ENCODE results near the gene FECH. TPM values are rescaled to one million over a fixed set of nuclear protein-coding genes. Genes with fewer than 3 reads are reported as not detected.

Gene FECH
- total and polyA plus RNA-seq, 9 of the 15 experiments (the other 6 are each of a cell fraction or from before 2014, with no cell fraction given) = 19.8 to 170 (median 56.8) TPM

GRCh38 chr18:57587098-57587661 is 678 bp upstream of the FECH start (continued):
- TF ChIP-seq TAF1 (IDR thresholded peaks at IDR 0.05; ENCODE audit: control insufficient read depth, extremely low read depth, insufficient read depth, low read length, severe bottlenecking) (no peak), BACH1 (tag; IDR thresholded peaks at IDR 0.05) (0 out of 2 replicates have a peak, but pooled peaks have one; percentile 44), ZKSCAN1 (IDR thresholded peaks at IDR 0.05; ENCODE audit: low read depth, low read length) (peak; percentile 91)

GRCh38 chr18:57585855-57586250 is 649 bp downstream of the FECH start:
- WGBS (ENCODE audit: insufficient coverage, low coverage, missing lambda C conversion rate) = 0% methylated on average over 7 of the region's 8 CpGs
- Histone ChIP-seq H4K20me1 (replicated peaks; ENCODE audit: control insufficient read depth, insufficient read depth, low read length) (0 out of 2 replicates have a peak, but pooled peaks cover 3% of the 10 kb centered on the region), H3K27me3 (ENCODE audit: control insufficient read depth in 2 of 2, insufficient read depth in 2 of 2, low read length in 2 of 2) (no peaks in the 10 kb centered on the region), H3K27ac (ENCODE audit: extremely low read depth, low read depth, low read length) (peak overlapping the region; percentile 81), H3K4me1 (replicated peaks in 1 of 2; ENCODE audit: control insufficient read depth in 2 of 2, insufficient read depth in 2 of 2, low read length in 2 of 2) (peaks cover 44 to 46% of the 10 kb centered on the region in 2 experiments; a peak in 4 of 5 replicates), H3K9me3 (replicated peaks; ENCODE audit: control insufficient read depth, insufficient read depth, low read depth, low read length) (no peaks in the 10 kb centered on the region), H3K4me2 (ENCODE audit: insufficient read depth, low read length) (peak overlapping the region; percentile 94), H3K79me2 (ENCODE audit: control insufficient read depth, insufficient read depth, low read length) (peaks cover 53% of the 10 kb centered on the region), H3K4me3 (peak overlapping the region; percentile 76), H2AFZ (ENCODE audit: low read depth, low read length) (peak overlapping the region; percentile 72; the same call in 1 of the 2 replicates), H3K9ac (ENCODE audit: insufficient read depth in 1 of 2, low read depth in 2 of 2, low read length in 2 of 2) (peak overlapping the region; percentile 84 to 88), H3K36me3 (ENCODE audit: control insufficient read depth, insufficient read depth, low read length) (peaks cover 22% of the 10 kb centered on the region), H3K9me1 (ENCODE audit: control insufficient read depth, insufficient read depth, low read length) (peaks cover 4% of the 10 kb centered on the region)
- no TSS peak for BruUV-seq (replicated peaks)
- FAIRE-seq = peak; percentile 35
- intact Hi-C loops (cut with micrococcal nuclease) (loop anchor here (2.0 kb wide), 1 partner anchor 35 kb away; the partner anchor contains the start of gene NARS1), in situ Hi-C loops (cut with MboI) (no loop called here)
- peak in 1 of 4 experiments; percentile 9 for DNase-seq (ENCODE audit: extremely low read depth in 1 of 4, low spot score in 3 of 4)
- peak; percentile 2; the same call in 1 of the 3 replicates for ATAC-seq
- POLR2A ChIA-PET = interaction anchor here (1.2 to 2.1 kb wide), 2 partner anchors 9 to 191 kb away, joined by 4 to 7 read pairs; no protein-coding TSS in a partner anchor
- CTCF ChIA-PET (ENCODE audit: low intra/inter-chr PET ratio) = no interaction called here
- TF ChIP-seq ZFPM2 (CRISPR knock-in tag; IDR thresholded peaks at IDR 0.05) (no peak), ZNF830 (CRISPR knock-in tag; IDR thresholded peaks at IDR 0.05) (no peak), ZNF384 (IDR thresholded peaks at IDR 0.05; ENCODE audit: low read depth, low read length) (no peak), MAX (CRISPR knock-in tag; IDR thresholded peaks at IDR 0.05) (no peak), CLOCK (CRISPR knock-in tag; IDR thresholded peaks at IDR 0.05; ENCODE audit: borderline replicate concordance) (no peak), HDAC3 (IDR thresholded peaks at IDR 0.05; ENCODE audit: borderline replicate concordance, partially characterized antibody) (no peak), ZNF282 (CRISPR knock-in tag; IDR thresholded peaks at IDR 0.05) (no peak), NCOA6 (IDR thresholded peaks at IDR 0.05) (no peak), COPS2 (conservative IDR thresholded peaks at IDR 0.05) (no peak), NR4A1 (CRISPR knock-in tag; IDR thresholded peaks at IDR 0.05) (no peak), NR4A1 (tag; IDR thresholded peaks at IDR 0.05) (no peak), ZNF165 (CRISPR knock-in tag; IDR thresholded peaks at IDR 0.05; ENCODE audit: borderline replicate concordance) (no peak), POLR2G (IDR thresholded peaks at IDR 0.05; ENCODE audit: low read depth, low read length) (no peak), ZNF740 (CRISPR knock-in tag; IDR thresholded peaks at IDR 0.05) (no peak), ZNF740 (tag; IDR thresholded peaks at IDR 0.05) (no peak)
